GM12878 (cell line): ENCODE results near the gene CKAP5. TPM values are rescaled to one million over a fixed set of nuclear protein-coding genes. Genes with fewer than 3 reads are reported as not detected.

ENCODE experiments used
- ATAC-seq: fragments of 200-7000 bp; cut with Tn5 transposase; 3 replicates; pipeline ENCODE4 v1.9.1; 2020; ENCODE audit warnings: mild to moderate bottlenecking, moderate library complexity
- BruUV-seq: library from RNA; stranded (reverse); fragments of 400-500 nt; replicated peaks from 2 replicates; lab custom pipeline; 2021; lab: Mats Ljungman, UMichigan
- CTCF ChIA-PET: fragments of 300-600 bp; sonication (Branson Sonifier 250); formaldehyde crosslinking; extraction: SDS; loops from one replicate; lab custom pipeline; 2021; ENCODE audit warnings: inconsistent platforms; lab: Yijun Ruan, JAX
- POLR2A ChIA-PET: fragments of 350-600 bp; formaldehyde crosslinking; extraction: SDS; loops from one replicate; lab custom pipeline; 2021; ENCODE audit warnings: inconsistent platforms; lab: Charles Lee
- RAD21 ChIA-PET: fragments of 300-600 bp; sonication (Branson Sonifier 250); formaldehyde crosslinking; loops from one replicate; lab custom pipeline; 2023; ENCODE audit warnings: antibody characterized with exemption; ENCODE audit not compliant: unreplicated experiment; lab: Charles Lee
- SMC1A ChIA-PET: fragments of 300-600 bp; sonication (Branson Sonifier 250); formaldehyde crosslinking; loops from one replicate; lab custom pipeline; 2023; ENCODE audit not compliant: unreplicated experiment, uncharacterized antibody; lab: Charles Lee
- DNase-seq: peaks from one replicate; pipeline ENCODE4 v3.0.0-alpha.2; 2011; ENCODE audit warnings: low read depth, low spot score
- FAIRE-seq: peaks from 3 replicates; lab custom pipeline; 2011; peaks lifted over from hg19 to GRCh38; lab: Jason Lieb, UNC
- H2AFZ ChIP-seq: 2 replicates; pipeline ENCODE4 v1.6.0; 2011; ENCODE audit warnings: low read depth, low read length, control low read depth; ENCODE audit not compliant: control insufficient read depth
- H3K27ac ChIP-seq: 2 replicates; pipeline ENCODE4 v1.5.1; 2011; ENCODE audit warnings: control low read depth; ENCODE audit not compliant: control insufficient read depth, insufficient read depth
- H3K27me3 ChIP-seq, 2 experiments: replicated peaks in 1 of 2; 2 replicates each; pipeline versions ENCODE4 v1.6.0 to v1.6.1; 2011; ENCODE audit warnings: low read length in 1 of 2; ENCODE audit not compliant: control insufficient read depth in 2 of 2, insufficient read depth in 2 of 2
- H3K36me3 ChIP-seq, 2 experiments: 2 replicates each; pipeline ENCODE4 v1.5.1; 2011; ENCODE audit warnings: low read length in 1 of 2; ENCODE audit not compliant: control insufficient read depth in 2 of 2, insufficient read depth in 2 of 2
- H3K4me1 ChIP-seq: 2 replicates; pipeline ENCODE4 v1.6.1; 2011; ENCODE audit warnings: mild to moderate bottlenecking, low read length, moderate library complexity, mixed read lengths; ENCODE audit not compliant: control insufficient read depth, insufficient read depth
- H3K4me2 ChIP-seq: 2 replicates; pipeline ENCODE4 v1.6.0; 2011; ENCODE audit warnings: control low read depth; ENCODE audit not compliant: control insufficient read depth, insufficient read depth
- H3K4me3 ChIP-seq: fragments of 200-600 bp; sonication (generic); 2 replicates; pipeline ENCODE4 v1.5.1; 2016
- H3K79me2 ChIP-seq: 2 replicates; pipeline ENCODE4 v1.6.0; 2011; ENCODE audit warnings: low read length; ENCODE audit not compliant: control insufficient read depth, insufficient read depth
- H3K9ac ChIP-seq: 2 replicates; pipeline ENCODE4 v1.8.0; 2011; ENCODE audit warnings: low read length, control low read depth, mixed read lengths; ENCODE audit not compliant: control insufficient read depth, insufficient read depth
- H3K9me3 ChIP-seq: replicated peaks from 3 replicates; pipeline ENCODE4 v1.5.1; 2011; ENCODE audit warnings: mild to moderate bottlenecking, low read length; ENCODE audit not compliant: control insufficient read depth, insufficient read depth
- H4K20me1 ChIP-seq: 2 replicates; pipeline ENCODE4 v1.6.0; 2011; ENCODE audit not compliant: control insufficient read depth, insufficient read depth
- ATF3 ChIP-seq: IDR thresholded peaks from 2 replicates; pipeline ENCODE4 v1.6.1; 2011; ENCODE audit warnings: low read depth, mild to moderate bottlenecking, low read length, moderate library complexity, borderline replicate concordance; ENCODE audit errors: extremely low read depth
- BHLHE40 ChIP-seq, 2 experiments: fragments of 450-650 bp in 1 of 2; IDR thresholded peaks; 2 replicates each; pipeline ENCODE4 v1.6.1; 2011 to 2017; ENCODE audit warnings: low read depth in 2 of 2, borderline replicate concordance in 1 of 2, improper control_type of control experiment in 1 of 2, low read length in 1 of 2, mild to moderate bottlenecking in 1 of 2
- CEBPB ChIP-seq, 2 experiments: fragments of 150-350 bp in 1 of 2; IDR thresholded peaks; 2 replicates each; pipeline ENCODE4 v1.6.1; 2012 to 2014; ENCODE audit warnings: low read depth in 2 of 2, low read length in 2 of 2, borderline replicate concordance in 1 of 2, inconsistent platforms in 1 of 2
- IKZF2 ChIP-seq, 2 experiments: fragments of 450-650 bp; IDR thresholded peaks; 2 replicates each; pipeline ENCODE4 v1.6.1; 2017; ENCODE audit warnings: mild to moderate bottlenecking in 2 of 2, moderate library complexity in 2 of 2
- JUND ChIP-seq: IDR thresholded peaks from 2 replicates; pipeline ENCODE4 v1.6.1; 2012; ENCODE audit warnings: low read depth, mild to moderate bottlenecking, low read length, improper control_type of control experiment, moderate library complexity
- RAD21 ChIP-seq: IDR thresholded peaks from 2 replicates; pipeline ENCODE4 v1.6.1; 2011; ENCODE audit warnings: mild to moderate bottlenecking, low read depth, low read length, moderate library complexity; ENCODE audit not compliant: insufficient read depth
- SMAD1 ChIP-seq: fragments of 450-650 bp; IDR thresholded peaks from 2 replicates; pipeline ENCODE4 v1.6.1; 2018; ENCODE audit warnings: mild to moderate bottlenecking, low read depth; ENCODE audit not compliant: partially characterized antibody
- SUPT20H ChIP-seq: IDR thresholded peaks from 2 replicates; pipeline ENCODE4 v1.6.1; 2011; ENCODE audit warnings: low read depth, mild to moderate bottlenecking, low read length, moderate library complexity, borderline replicate concordance; ENCODE audit not compliant: control insufficient read depth
- TCF12 ChIP-seq: IDR thresholded peaks from 2 replicates; pipeline ENCODE4 v1.6.1; 2011; ENCODE audit warnings: low read depth, mild to moderate bottlenecking, low read length
- TCF3 ChIP-seq: IDR thresholded peaks from 2 replicates; pipeline ENCODE4 v1.6.1; 2012; ENCODE audit warnings: low read depth, mild to moderate bottlenecking, low read length, borderline replicate concordance; ENCODE audit not compliant: insufficient read depth
- ZBTB4 ChIP-seq: fragments of 450-650 bp; formaldehyde crosslinking; IDR thresholded peaks from 2 replicates; pipeline ENCODE4 v1.4.0; 2022; ENCODE audit warnings: mild to moderate bottlenecking, moderate library complexity
- WGBS: methylation state at CpG from one replicate; pipeline ENCODE4 v1.1.6; 2016; ENCODE audit warnings: low lambda C conversion rate; ENCODE audit not compliant: insufficient replicate concordance, insufficient coverage; ENCODE audit errors: missing lambda C conversion rate; 5-methylcytosine and 5-hydroxymethylcytosine counted together
- in situ Hi-C: fragments of 300-500 bp; cut with MboI; formaldehyde crosslinking; loops from 9 replicates; pipeline ENCODE4 v1.14.3; 2018; ENCODE audit warnings: mixed read lengths
- intact Hi-C: fragments of 100-400 bp; cut with micrococcal nuclease; formaldehyde crosslinking; loops from one replicate; pipeline ENCODE4 v1.14.2; 2022; ENCODE audit not compliant: unreplicated experiment
- polyA plus RNA-seq, 11 experiments: library from polyadenylated mRNA; depleted of rRNA in 4 of 11; unstranded in 6 of 11; stranded (reverse) in 5 of 11; fragments of >200 nt; fragmentation: Nextera tagmentation in 4 of 11; fragmentation: Illumina TruSeq in 1 of 11; extraction: Ambion mirVana in 4 of 11; extraction: Trizol in 1 of 11; gene quantifications; 1 replicate in 1 of 11; 2 replicates in 10 of 11; pipeline versions ENCODE4 v1.2.1 to v1.2.3, GENCODE V29; 2011 to 2016; ENCODE audit warnings: inconsistent platforms in 2 of 11, missing spikeins in 2 of 11, low read depth in 1 of 11
- total RNA-seq, 4 experiments: library from RNA; depleted of rRNA in 3 of 4; stranded (reverse); fragments of >200 nt in 3 of 4; fragmentation: Illumina TruSeq in 1 of 4; extraction: Trizol in 1 of 4; gene quantifications; 2 replicates each; pipeline versions ENCODE4 v1.2.1 to v1.2.3, GENCODE V29; 2013 to 2021

The CKAP5 gene
- total and polyA plus RNA-seq, 10 of the 15 experiments (the other 5 are each of a cell fraction or from before 2014, with no cell fraction given) = 20.1 to 161 (median 79.8) TPM

GRCh38 chr11:46860218-46860617, 14.1 kb upstream of the CKAP5 start:
- no peak for ATAC-seq
- Histone ChIP-seq H4K20me1 (no peaks in the 10 kb centered on the region; the same call in 1 of the 2 replicates), H3K4me1 (no peaks in the 10 kb centered on the region), H3K4me2 (no peak overlapping the region), H3K36me3 (no peaks in the 10 kb centered on the region), H3K9me3 (no peaks in the 10 kb centered on the region; the same call in 2 of the 3 replicates), H2AFZ (no peak overlapping the region), H3K4me3 (no peak overlapping the region), H3K79me2 (no peaks in the 10 kb centered on the region), H3K9ac (no peak overlapping the region), H3K27ac (no peak overlapping the region), H3K27me3 (no peaks in the 10 kb centered on the region; a peak in 1 of 4 replicates)
- no TSS peak for BruUV-seq
- in situ Hi-C loops (no loop called here), intact Hi-C loops (no loop called here)
- POLR2A ChIA-PET = no interaction called here
- CTCF ChIA-PET = no interaction called here
- no peak for TF ChIP-seq SMAD1
- TF ChIP-seq ZBTB4 = no peak
- TF ChIP-seq BHLHE40 (IDR thresholded peaks at IDR 0.05; ENCODE audit: borderline replicate concordance in 1 of 2, low read depth in 2 of 2, low read length in 1 of 2) = no peak
- no peak for TF ChIP-seq SUPT20H
- no peak for TF ChIP-seq RAD21
- TF ChIP-seq TCF3 = no peak
- TF ChIP-seq JUND = no peak
- TF ChIP-seq IKZF2 (IDR thresholded peaks at IDR 0.05) = no peak
- TF ChIP-seq CEBPB (IDR thresholded peaks at IDR 0.05; ENCODE audit: borderline replicate concordance in 1 of 2, low read depth in 2 of 2, low read length in 2 of 2) = no peak
- no peak for TF ChIP-seq ATF3
- TF ChIP-seq TCF12 = no peak
- WGBS = 22% methylated on average over 4 of the region's 4 CpGs
- no peak for DNase-seq
- no peak for FAIRE-seq
- RAD21 ChIA-PET = no interaction called here
- SMC1A ChIA-PET = interaction anchor here (1.2 kb wide), 1 partner anchor 21 kb away, joined by 3 read pairs; no protein-coding TSS in a partner anchor
